ENCODE measurements around the gene TPX2. TPM values are rescaled to one million over a fixed set of nuclear protein-coding genes. Genes with fewer than 3 reads are reported as not detected.

TPX2 gene
- polyA plus RNA-seq, 1 donor from 2014 or later: 2.1 TPM

GRCh38 chr20:31843288-31843687 lies 104.2 kb downstream of the TPX2 start:
- H3K79me2 ChIP-seq (replicated peaks; ENCODE audit: insufficient read depth, low read length): no peaks in the 10 kb centered on the region
- H3K9me2 ChIP-seq (ENCODE audit: insufficient read depth, low read length): no peaks in the 10 kb centered on the region
- no peak overlapping the region for H3K4me3 ChIP-seq (ENCODE audit: low read length)
- H3K4me2 ChIP-seq (ENCODE audit: low read length): no peak overlapping the region
- H3K9ac ChIP-seq (ENCODE audit: low read length): no peak overlapping the region
- H3K27ac ChIP-seq (ENCODE audit: low read length): no peak overlapping the region
- H3K36me3 ChIP-seq (ENCODE audit: insufficient read depth, low read length): no peaks in the 10 kb centered on the region
- H3K27me3 ChIP-seq (ENCODE audit: insufficient read depth, low read depth, low read length): no peaks in the 10 kb centered on the region
- H4K20me1 ChIP-seq (ENCODE audit: insufficient read depth): no peaks in the 10 kb centered on the region
- no peaks in the 10 kb centered on the region for H3F3A ChIP-seq (ENCODE audit: insufficient read depth, low read length, poor library complexity, severe bottlenecking)
- TF ChIP-seq CTCF (IDR thresholded peaks at IDR 0.05; ENCODE audit: poor library complexity, severe bottlenecking): no peak
- TF ChIP-seq EZH2 (IDR thresholded peaks at IDR 0.05; ENCODE audit: borderline replicate concordance, insufficient read depth, low read length, poor library complexity, severe bottlenecking): no peak
- TF ChIP-seq MXI1 (conservative IDR thresholded peaks at IDR 0.05; ENCODE audit: poor library complexity, severe bottlenecking): no peak
- TF ChIP-seq EP300 (conservative IDR thresholded peaks at IDR 0.05; ENCODE audit: poor library complexity, severe bottlenecking): no peak
- TF ChIP-seq SMC3 (conservative IDR thresholded peaks at IDR 0.05; ENCODE audit: poor library complexity): no peak
- no peak for TF ChIP-seq TAF1 (IDR thresholded peaks at IDR 0.05; ENCODE audit: low read depth)
- TF ChIP-seq, protein P1, sequence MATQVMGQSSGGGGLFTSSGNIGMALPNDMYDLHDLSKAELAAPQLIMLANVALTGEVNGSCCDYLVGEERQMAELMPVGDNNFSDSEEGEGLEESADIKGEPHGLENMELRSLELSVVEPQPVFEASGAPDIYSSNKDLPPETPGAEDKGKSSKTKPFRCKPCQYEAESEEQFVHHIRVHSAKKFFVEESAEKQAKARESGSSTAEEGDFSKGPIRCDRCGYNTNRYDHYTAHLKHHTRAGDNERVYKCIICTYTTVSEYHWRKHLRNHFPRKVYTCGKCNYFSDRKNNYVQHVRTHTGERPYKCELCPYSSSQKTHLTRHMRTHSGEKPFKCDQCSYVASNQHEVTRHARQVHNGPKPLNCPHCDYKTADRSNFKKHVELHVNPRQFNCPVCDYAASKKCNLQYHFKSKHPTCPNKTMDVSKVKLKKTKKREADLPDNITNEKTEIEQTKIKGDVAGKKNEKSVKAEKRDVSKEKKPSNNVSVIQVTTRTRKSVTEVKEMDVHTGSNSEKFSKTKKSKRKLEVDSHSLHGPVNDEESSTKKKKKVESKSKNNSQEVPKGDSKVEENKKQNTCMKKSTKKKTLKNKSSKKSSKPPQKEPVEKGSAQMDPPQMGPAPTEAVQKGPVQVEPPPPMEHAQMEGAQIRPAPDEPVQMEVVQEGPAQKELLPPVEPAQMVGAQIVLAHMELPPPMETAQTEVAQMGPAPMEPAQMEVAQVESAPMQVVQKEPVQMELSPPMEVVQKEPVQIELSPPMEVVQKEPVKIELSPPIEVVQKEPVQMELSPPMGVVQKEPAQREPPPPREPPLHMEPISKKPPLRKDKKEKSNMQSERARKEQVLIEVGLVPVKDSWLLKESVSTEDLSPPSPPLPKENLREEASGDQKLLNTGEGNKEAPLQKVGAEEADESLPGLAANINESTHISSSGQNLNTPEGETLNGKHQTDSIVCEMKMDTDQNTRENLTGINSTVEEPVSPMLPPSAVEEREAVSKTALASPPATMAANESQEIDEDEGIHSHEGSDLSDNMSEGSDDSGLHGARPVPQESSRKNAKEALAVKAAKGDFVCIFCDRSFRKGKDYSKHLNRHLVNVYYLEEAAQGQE (IDR thresholded peaks at IDR 0.05; ENCODE audit: borderline replicate concordance): no peak
- no peak for TF ChIP-seq POLR2AphosphoS5 (IDR thresholded peaks at IDR 0.05)
- no peak for TF ChIP-seq RAD21 (conservative IDR thresholded peaks at IDR 0.05)
- no peak overlapping the region for H2AFZ ChIP-seq (ENCODE audit: low read depth, low read length)
- H3K9me3 ChIP-seq (ENCODE audit: low read length): no peaks in the 10 kb centered on the region

- H3K9me3 ChIP-seq (ENCODE audit: low read length): no peaks in the 10 kb centered on the region
- H3K79me2 ChIP-seq (replicated peaks; ENCODE audit: insufficient read depth, low read length): no peaks in the 10 kb centered on the region
- no peak overlapping the region for H2AFZ ChIP-seq (ENCODE audit: low read depth, low read length)
- H3K36me3 ChIP-seq (ENCODE audit: insufficient read depth, low read length): no peaks in the 10 kb centered on the region
- H3K27me3 ChIP-seq (ENCODE audit: insufficient read depth, low read depth, low read length): no peaks in the 10 kb centered on the region
- no peak overlapping the region for H3K27ac ChIP-seq (ENCODE audit: low read length)
- TF ChIP-seq EZH2 (IDR thresholded peaks at IDR 0.05; ENCODE audit: borderline replicate concordance, insufficient read depth, low read length, poor library complexity, severe bottlenecking) (no peak), SMC3 (conservative IDR thresholded peaks at IDR 0.05; ENCODE audit: poor library complexity) (no peak), POLR2AphosphoS5 (IDR thresholded peaks at IDR 0.05) (no peak), CTCF (IDR thresholded peaks at IDR 0.05; ENCODE audit: poor library complexity, severe bottlenecking) (no peak)
- H3K4me3 ChIP-seq (ENCODE audit: low read length): no peak overlapping the region
- no peaks in the 10 kb centered on the region for H4K20me1 ChIP-seq (ENCODE audit: insufficient read depth)
- H3K9me2 ChIP-seq (ENCODE audit: insufficient read depth, low read length): no peaks in the 10 kb centered on the region
- H3F3A ChIP-seq (ENCODE audit: insufficient read depth, low read length, poor library complexity, severe bottlenecking): no peaks in the 10 kb centered on the region
- H3K9ac ChIP-seq (ENCODE audit: low read length): no peak overlapping the region
- H3K4me2 ChIP-seq (ENCODE audit: low read length): no peak overlapping the region
These were observed 104.8 kb downstream of the TPX2 start for GRCh38 chr20:31843881-31844280.
